PC-3 (cell line): Measurements from ENCODE around the gene NYAP2. TPM values are rescaled to one million over a fixed set of nuclear protein-coding genes. Genes with fewer than 3 reads are reported as not detected.

Source experiments
- ATAC-seq: fragments of 200-7000 bp; cut with Tn5 transposase; 2 replicates; pipeline ENCODE4 v1.9.1; 2020; ENCODE audit warnings: mild to moderate bottlenecking, moderate library complexity
- BruUV-seq: library from RNA; stranded (reverse); fragments of 400-500 nt; replicated peaks from 2 replicates; lab custom pipeline; 2021; lab: Mats Ljungman, UMichigan
- CTCF ChIA-PET: fragments of 300-600 bp; sonication (Branson Sonifier 250); formaldehyde crosslinking; loops from one replicate; lab custom pipeline; 2022; ENCODE audit warnings: antibody characterized with exemption; lab: Charles Lee
- POLR2A ChIA-PET: fragments of 300-600 bp; sonication (Branson Sonifier 250); formaldehyde crosslinking; loops from one replicate; lab custom pipeline; 2022; ENCODE audit warnings: antibody characterized with exemption; ENCODE audit not compliant: unreplicated experiment; lab: Charles Lee
- DNase-seq: peaks from one replicate; pipeline ENCODE4 v3.0.0-alpha.2; 2015
- H2AFZ ChIP-seq: fragments of 300-600 bp; sonication (generic); 2 replicates; pipeline ENCODE4 v1.6.0; 2016; ENCODE audit warnings: antibody characterized with exemption, low read length
- H3F3A ChIP-seq: fragments of 300-600 bp; sonication (generic); one replicate; pipeline ENCODE4 v1.6.0; 2017; ENCODE audit warnings: antibody characterized with exemption, low read length, control low read depth, mild to moderate bottlenecking; ENCODE audit not compliant: unreplicated experiment
- H3K27ac ChIP-seq: fragments of 300-600 bp; sonication (generic); 2 replicates; pipeline ENCODE4 v1.5.1; 2016; ENCODE audit warnings: mild to moderate bottlenecking, low read length
- H3K27me3 ChIP-seq: fragments of 300-600 bp; sonication (generic); 2 replicates; pipeline ENCODE4 v1.6.1; 2016; ENCODE audit warnings: low read length, mixed read lengths
- H3K36me3 ChIP-seq: fragments of 300-600 bp; sonication (generic); 2 replicates; pipeline ENCODE4 v1.6.1; 2016; ENCODE audit warnings: low read depth, mixed run types, low read length, mixed read lengths
- H3K4me1 ChIP-seq: fragments of 300-600 bp; sonication (generic); 2 replicates; pipeline ENCODE4 v1.5.1; 2016; ENCODE audit warnings: low read length; ENCODE audit not compliant: insufficient read depth
- H3K4me2 ChIP-seq: fragments of 300-600 bp; sonication (generic); 2 replicates; pipeline ENCODE4 v1.6.0; 2016; ENCODE audit warnings: low read length
- H3K4me3 ChIP-seq: fragments of 300-600 bp; sonication (generic); 2 replicates; pipeline ENCODE4 v1.5.1; 2016; ENCODE audit warnings: mild to moderate bottlenecking, low read length, mixed read lengths
- H3K79me2 ChIP-seq: fragments of 300-600 bp; sonication (generic); 2 replicates; pipeline ENCODE4 v1.6.1; 2017; ENCODE audit warnings: low read length, mixed read lengths
- H3K9ac ChIP-seq: fragments of 300-600 bp; sonication (generic); 2 replicates; pipeline ENCODE4 v1.6.0; 2016; ENCODE audit warnings: mild to moderate bottlenecking, low read length
- H3K9me2 ChIP-seq: fragments of 300-600 bp; sonication (generic); replicated peaks from 2 replicates; pipeline ENCODE4 v1.6.1; 2016; ENCODE audit warnings: mixed run types, low read length, mixed read lengths
- H3K9me3 ChIP-seq: fragments of 300-600 bp; sonication (generic); 2 replicates; pipeline ENCODE4 v1.6.1; 2016; ENCODE audit warnings: low read length, mixed read lengths
- H4K20me1 ChIP-seq: fragments of 300-600 bp; sonication (generic); 2 replicates; pipeline ENCODE4 v1.6.1; 2016; ENCODE audit warnings: low read length, mixed read lengths
- EZH2 ChIP-seq: fragments of 300-600 bp; sonication (generic); IDR thresholded peaks from one replicate; pipeline ENCODE4 v1.6.1; 2017; ENCODE audit warnings: antibody characterized with exemption, mild to moderate bottlenecking, low read length; ENCODE audit not compliant: unreplicated experiment
- EZH2phosphoT487 ChIP-seq: fragments of 300-600 bp; sonication (generic); IDR thresholded peaks from 2 replicates; pipeline ENCODE4 v1.6.1; 2018; ENCODE audit warnings: mild to moderate bottlenecking, antibody characterized with exemption, low read length, borderline replicate concordance
- intact Hi-C: fragments of 100-400 bp; cut with micrococcal nuclease; formaldehyde crosslinking; loops from 2 replicates; pipeline ENCODE4 v1.9.0; 2023
- total RNA-seq: library from RNA; depleted of rRNA; stranded (reverse); fragments of >200 nt; gene quantifications from 2 replicates; pipeline ENCODE4 v1.2.3, GENCODE V29; 2014
- TF ChIP-seq, protein P1 (sequence below): fragments of 300-600 bp; sonication (generic); conservative IDR thresholded peaks from 2 replicates; pipeline ENCODE4 v1.5.1; 2017; ENCODE audit warnings: antibody characterized with exemption, low read depth, mild to moderate bottlenecking, low read length

Gene NYAP2
- total RNA-seq, 1 experiment from 2014 or later = not detected

GRCh38 chr2:225615514-225615913 is 216.0 kb downstream of the NYAP2 start:
- Histone ChIP-seq H2AFZ (no peak overlapping the region), H3K4me2 (no peak overlapping the region), H3K4me1 (no peaks in the 10 kb centered on the region), H3K9ac (no peak overlapping the region), H4K20me1 (no peaks in the 10 kb centered on the region), H3K4me3 (no peak overlapping the region), H3K79me2 (no peaks in the 10 kb centered on the region), H3K27me3 (peaks cover 5% of the 10 kb centered on the region), H3K9me2 (no peaks in the 10 kb centered on the region), H3F3A (no peaks in the 10 kb centered on the region), H3K36me3 (no peaks in the 10 kb centered on the region), H3K9me3 (no peaks in the 10 kb centered on the region), H3K27ac (no peak overlapping the region)
- BruUV-seq = no TSS peak
- no peak for DNase-seq
- ChIA-PET POLR2A (no interaction called here), CTCF (no interaction called here)
- intact Hi-C loops = no loop called here
- ATAC-seq = no peak
- no peak for TF ChIP-seq EZH2
- TF ChIP-seq, protein P1, sequence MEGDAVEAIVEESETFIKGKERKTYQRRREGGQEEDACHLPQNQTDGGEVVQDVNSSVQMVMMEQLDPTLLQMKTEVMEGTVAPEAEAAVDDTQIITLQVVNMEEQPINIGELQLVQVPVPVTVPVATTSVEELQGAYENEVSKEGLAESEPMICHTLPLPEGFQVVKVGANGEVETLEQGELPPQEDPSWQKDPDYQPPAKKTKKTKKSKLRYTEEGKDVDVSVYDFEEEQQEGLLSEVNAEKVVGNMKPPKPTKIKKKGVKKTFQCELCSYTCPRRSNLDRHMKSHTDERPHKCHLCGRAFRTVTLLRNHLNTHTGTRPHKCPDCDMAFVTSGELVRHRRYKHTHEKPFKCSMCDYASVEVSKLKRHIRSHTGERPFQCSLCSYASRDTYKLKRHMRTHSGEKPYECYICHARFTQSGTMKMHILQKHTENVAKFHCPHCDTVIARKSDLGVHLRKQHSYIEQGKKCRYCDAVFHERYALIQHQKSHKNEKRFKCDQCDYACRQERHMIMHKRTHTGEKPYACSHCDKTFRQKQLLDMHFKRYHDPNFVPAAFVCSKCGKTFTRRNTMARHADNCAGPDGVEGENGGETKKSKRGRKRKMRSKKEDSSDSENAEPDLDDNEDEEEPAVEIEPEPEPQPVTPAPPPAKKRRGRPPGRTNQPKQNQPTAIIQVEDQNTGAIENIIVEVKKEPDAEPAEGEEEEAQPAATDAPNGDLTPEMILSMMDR = no peak
- no peak for TF ChIP-seq EZH2phosphoT487

- no peak overlapping the region for H3K4me3 ChIP-seq
- H3K79me2 ChIP-seq = no peaks in the 10 kb centered on the region
- no peak overlapping the region for H3K9ac ChIP-seq
- no peak overlapping the region for H3K4me2 ChIP-seq
- no peaks in the 10 kb centered on the region for H3K4me1 ChIP-seq
- no peak overlapping the region for H3K27ac ChIP-seq
- no peak overlapping the region for H2AFZ ChIP-seq
- POLR2A ChIA-PET = no interaction called here
- H3K27me3 ChIP-seq = no peaks in the 10 kb centered on the region
- H4K20me1 ChIP-seq = no peaks in the 10 kb centered on the region
- no peak for DNase-seq
- no peak for ATAC-seq
- TF ChIP-seq EZH2 = no peak
- TF ChIP-seq, protein P1 = no peak
- no peak for TF ChIP-seq EZH2phosphoT487
- no peaks in the 10 kb centered on the region for H3K9me3 ChIP-seq
- no peaks in the 10 kb centered on the region for H3F3A ChIP-seq
- no TSS peak for BruUV-seq
- CTCF ChIA-PET = no interaction called here
- intact Hi-C loops = no loop called here
- H3K36me3 ChIP-seq = no peaks in the 10 kb centered on the region
- no peaks in the 10 kb centered on the region for H3K9me2 ChIP-seq
Measured at GRCh38 chr2:225616372-225616771, 216.9 kb downstream of the NYAP2 start.

GRCh38 chr2:225616848-225617247 is 217.3 kb downstream of the NYAP2 start:
- ATAC-seq (no peak), DNase-seq (no peak)
- Histone ChIP-seq H3K4me3 (no peak overlapping the region), H3K79me2 (no peaks in the 10 kb centered on the region), H3K9me3 (no peaks in the 10 kb centered on the region), H2AFZ (no peak overlapping the region), H3K4me1 (no peaks in the 10 kb centered on the region), H3K4me2 (no peak overlapping the region), H3K27me3 (no peaks in the 10 kb centered on the region), H3K36me3 (no peaks in the 10 kb centered on the region), H3K9ac (no peak overlapping the region), H4K20me1 (no peaks in the 10 kb centered on the region), H3K27ac (no peak overlapping the region), H3F3A (no peaks in the 10 kb centered on the region), H3K9me2 (no peaks in the 10 kb centered on the region)
- TF ChIP-seq EZH2phosphoT487 (no peak), EZH2 (no peak)
- TF ChIP-seq, protein P1 = no peak
- intact Hi-C loops = no loop called here
- ChIA-PET POLR2A (no interaction called here), CTCF (no interaction called here)
- no TSS peak for BruUV-seq
